Erythroblast (primary cell): Measurements from ENCODE around the gene CLEC3B.

Experiments
- GATA1 ChIP-seq: IDR thresholded peaks from 2 replicates; pipeline ENCODE4 v1.6.1; 2011; ENCODE audit warnings: low read depth, mild to moderate bottlenecking, control low read depth, low read length, moderate library complexity
- POLR2A ChIP-seq: IDR thresholded peaks from 2 replicates; pipeline ENCODE4 v1.6.1; 2011; ENCODE audit warnings: mild to moderate bottlenecking, low read length

- no peak for TF ChIP-seq POLR2A
- TF ChIP-seq GATA1 = no peak
Measured at GRCh38 chr3:45029216-45029615, 3.1 kb downstream of the CLEC3B start.
